Esophagus (tissue), 2 donors: Measurements from ENCODE around the gene GRPR. TPM values are rescaled to one million over a fixed set of nuclear protein-coding genes. Genes with fewer than 3 reads are reported as not detected.

Experiments used
- H3K27ac ChIP-seq, 2 donors: one replicate each; pipeline ENCODE4 v1.5.1; 2013; ENCODE audit warnings: low read depth in 2 of 2, mild to moderate bottlenecking in 2 of 2, inconsistent platforms in 1 of 2, low read length in 1 of 2, moderate library complexity in 1 of 2
- H3K27me3 ChIP-seq, 2 donors: one replicate each; pipeline ENCODE4 v1.6.1; 2013; ENCODE audit warnings: low read length in 2 of 2, control low read depth in 1 of 2, mild to moderate bottlenecking in 1 of 2; ENCODE audit not compliant: insufficient read depth in 2 of 2, control insufficient read depth in 1 of 2
- H3K36me3 ChIP-seq, 2 donors: one replicate each; pipeline ENCODE4 v1.6.1; 2013; ENCODE audit warnings: low read length in 1 of 2; ENCODE audit not compliant: control insufficient read depth in 2 of 2, insufficient read depth in 2 of 2
- H3K4me1 ChIP-seq, 2 donors: one replicate each; pipeline ENCODE4 v1.6.1; 2013; ENCODE audit warnings: low read length in 1 of 2; ENCODE audit not compliant: control insufficient read depth in 2 of 2, insufficient read depth in 2 of 2
- H3K4me3 ChIP-seq, 2 donors: one replicate each; pipeline ENCODE4 v1.5.1; 2013; ENCODE audit warnings: low read length in 2 of 2, mild to moderate bottlenecking in 2 of 2, low read depth in 1 of 2, moderate library complexity in 1 of 2
- H3K9me3 ChIP-seq, 2 donors: one replicate each; pipeline ENCODE4 v1.6.1; 2013; ENCODE audit warnings: mild to moderate bottlenecking in 2 of 2, low read depth in 1 of 2, low read length in 1 of 2, moderate library complexity in 1 of 2; ENCODE audit not compliant: control insufficient read depth in 2 of 2, insufficient read depth in 1 of 2
- WGBS, 2 donors: extraction: QIAGEN DNeasy Blood & Tissue Kit; methylation state at CpG; one replicate each; pipeline ENCODE4 v1.1.7; 2013; 5-methylcytosine and 5-hydroxymethylcytosine counted together
- polyA plus RNA-seq, 2 donors: library from polyadenylated mRNA; stranded (reverse); fragments of 200-250 nt; gene quantifications; one replicate each; pipeline ENCODE4 v1.2.3, GENCODE V29; 2013
- donor health status: healthy with polysubstance abuse.
- donor health status: Bipolar disorder and iron deficiency.

The GRPR gene
- polyA plus RNA-seq, 2 donors, result 0.04 to 0.08 TPM

DNA sequence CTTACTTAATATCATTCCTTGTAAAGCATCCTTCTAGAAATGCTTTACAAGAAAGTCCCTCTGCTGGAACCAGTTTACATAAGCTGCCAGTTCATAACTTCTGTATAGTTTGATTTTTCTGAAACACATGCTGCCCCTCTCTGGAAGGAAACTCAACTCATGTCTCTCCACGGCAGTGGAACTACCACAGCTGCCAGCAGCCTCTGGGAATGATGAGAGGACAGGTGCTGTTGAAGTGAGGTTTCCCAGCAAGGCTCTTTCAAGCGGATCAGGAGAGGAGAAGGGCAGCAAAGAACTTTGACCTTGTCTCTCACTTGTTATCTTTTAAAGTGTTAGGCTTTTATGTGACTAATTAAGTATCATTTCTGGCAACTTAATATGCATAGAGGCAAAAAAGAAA lies 7.3 kb downstream of the GRPR start:
- no peak overlapping the region for H3K27ac ChIP-seq
- H3K27me3 ChIP-seq, result no peaks in the 10 kb centered on the region
- H3K4me1 ChIP-seq, result no peaks in the 10 kb centered on the region
- no peaks in the 10 kb centered on the region for H3K9me3 ChIP-seq
- 50 to 59% methylated on average over 2 of the region's 2 CpGs for WGBS, 2 donors
- H3K4me3 ChIP-seq, result no peak overlapping the region
- no peaks in the 10 kb centered on the region for H3K36me3 ChIP-seq

DNA sequence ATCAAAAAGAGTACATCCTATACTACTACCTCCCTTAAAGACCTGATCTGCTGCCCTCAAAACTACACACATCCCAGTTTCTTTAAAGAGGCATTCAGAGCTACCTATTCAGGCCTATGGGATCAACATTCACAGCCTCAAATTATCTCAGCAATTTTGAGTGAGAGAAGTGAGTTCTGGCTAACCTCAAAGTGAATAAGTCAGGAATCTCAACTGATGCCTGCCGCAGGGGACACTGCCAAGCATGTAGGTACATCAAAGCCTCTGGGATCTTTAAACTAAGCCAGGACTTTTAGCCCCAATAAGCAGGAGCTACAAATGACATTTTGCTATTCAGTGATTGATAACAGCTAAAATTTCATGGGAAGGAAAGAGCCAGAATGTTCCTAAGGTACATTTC lies 11.6 kb downstream of the GRPR start:
- no peak overlapping the region for H3K27ac ChIP-seq
- no peaks in the 10 kb centered on the region for H3K27me3 ChIP-seq
- no peak overlapping the region for H3K4me3 ChIP-seq
- H3K4me1 ChIP-seq, result no peaks in the 10 kb centered on the region
- WGBS, 2 donors, result 58 to 70% methylated on average over 1 of the region's 1 CpG
- H3K36me3 ChIP-seq, result no peaks in the 10 kb centered on the region
- H3K9me3 ChIP-seq, result no peaks in the 10 kb centered on the region

DNA sequence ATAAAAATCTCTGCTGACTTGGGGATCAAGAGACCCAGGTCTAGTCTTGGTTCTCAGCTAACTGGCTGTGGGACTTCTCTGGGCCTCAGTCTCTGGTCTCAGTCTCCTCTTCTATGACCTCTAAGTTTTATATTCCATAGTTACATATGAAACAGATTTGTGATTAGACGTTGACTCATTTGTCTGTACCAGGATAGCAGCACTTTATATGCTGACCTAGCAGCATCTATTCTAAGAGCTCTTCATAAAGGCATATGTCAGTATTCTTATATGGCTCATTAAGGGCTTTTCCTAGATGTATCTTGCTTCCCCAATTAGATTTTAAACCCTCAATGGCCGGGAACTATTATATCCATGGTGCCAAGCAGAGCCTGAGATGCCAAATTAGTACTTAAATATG lies 12.7 kb downstream of the GRPR start:
- 60 to 77% methylated on average over 2 of the region's 2 CpGs for WGBS, 2 donors

DNA sequence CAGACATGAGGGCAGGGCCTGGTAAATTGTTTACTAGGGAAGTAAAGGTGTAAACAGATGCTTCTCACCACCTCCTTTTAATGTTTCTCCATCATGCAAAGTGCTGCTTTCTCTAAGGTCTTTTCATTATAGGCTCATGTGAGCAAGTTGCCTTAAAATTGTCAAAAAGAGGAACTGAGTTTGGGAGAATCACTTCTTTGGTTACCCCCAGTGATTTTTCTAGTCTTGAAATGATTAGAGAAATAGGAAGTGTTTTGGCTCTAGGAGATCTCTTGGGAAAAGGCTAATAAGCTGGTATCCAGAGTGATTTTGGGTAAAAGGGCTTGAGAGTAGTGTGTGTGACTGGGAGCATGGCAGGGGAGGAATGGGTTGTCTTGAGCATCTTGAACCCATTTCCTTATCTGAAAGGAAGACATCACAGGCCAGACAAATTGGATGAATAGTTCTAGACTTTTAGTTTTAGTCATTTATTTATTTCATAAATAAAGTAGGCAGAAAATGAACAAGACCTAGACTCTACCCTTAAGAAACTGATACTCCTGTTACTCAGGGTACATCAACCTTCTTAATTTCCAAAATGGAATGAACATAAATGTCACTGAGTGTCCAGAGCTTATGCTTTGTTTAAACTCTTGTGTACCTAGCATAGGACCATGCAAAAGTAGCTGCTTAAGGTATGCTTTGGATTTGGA lies 14.2 kb downstream of the GRPR start:
- Histone ChIP-seq H3K27me3 (no peaks in the 10 kb centered on the region), H3K36me3 (no peaks in the 10 kb centered on the region), H3K4me1 (no peaks in the 10 kb centered on the region), H3K27ac (no peak overlapping the region), H3K9me3 (no peaks in the 10 kb centered on the region), H3K4me3 (no peak overlapping the region)

More for the DNA sequence above, 12.7 kb downstream of the GRPR start:
- no peak overlapping the region for H3K27ac ChIP-seq
- H3K27me3 ChIP-seq, result no peaks in the 10 kb centered on the region
- H3K4me1 ChIP-seq, result no peaks in the 10 kb centered on the region
- H3K36me3 ChIP-seq, result no peaks in the 10 kb centered on the region
- no peaks in the 10 kb centered on the region for H3K9me3 ChIP-seq
- H3K4me3 ChIP-seq, result no peak overlapping the region

DNA sequence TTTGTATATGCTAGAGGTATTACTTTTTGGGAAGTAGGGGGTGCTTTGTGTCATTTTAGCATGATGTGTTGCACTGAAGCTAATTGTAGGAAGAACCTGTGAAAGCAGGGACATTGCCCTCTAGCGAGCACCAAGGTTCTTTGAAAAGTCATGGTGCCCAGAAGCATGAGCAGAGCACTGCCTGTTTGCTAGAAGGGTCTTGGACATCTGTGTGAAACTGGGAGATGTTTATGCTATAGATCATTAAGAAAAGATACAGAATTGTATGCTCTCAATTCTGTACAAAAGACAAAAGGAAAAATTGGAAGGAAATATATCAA lies 14.7 kb downstream of the GRPR start:
- no peak overlapping the region for H3K4me3 ChIP-seq
- H3K27me3 ChIP-seq, result no peaks in the 10 kb centered on the region
- H3K27ac ChIP-seq, result no peak overlapping the region
- no peaks in the 10 kb centered on the region for H3K9me3 ChIP-seq
- H3K36me3 ChIP-seq, result no peaks in the 10 kb centered on the region
- WGBS, 2 donors, result 77 to 81% methylated on average over 1 of the region's 1 CpG
- H3K4me1 ChIP-seq, result no peaks in the 10 kb centered on the region

DNA sequence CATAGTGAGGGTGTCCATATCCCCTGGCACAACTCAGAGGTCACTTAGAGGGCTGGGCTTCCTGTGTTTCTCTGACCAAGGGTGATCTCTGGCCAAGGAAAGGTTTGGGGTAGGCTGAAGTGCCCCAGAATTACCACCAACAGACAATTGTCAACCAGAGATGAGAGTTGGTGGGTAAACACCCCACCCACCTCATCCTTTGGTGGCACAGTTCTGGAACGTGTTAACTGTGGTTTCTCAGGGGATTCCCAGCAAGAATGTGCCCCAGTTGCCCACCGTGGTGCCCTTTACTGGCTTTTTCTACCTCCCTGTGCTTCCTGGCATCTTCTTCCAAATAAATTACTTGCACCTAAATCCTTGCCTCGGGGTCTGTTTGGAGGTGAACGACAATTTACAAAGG lies 17.1 kb downstream of the GRPR start:
- Histone ChIP-seq H3K27me3 (no peaks in the 10 kb centered on the region), H3K4me1 (no peaks in the 10 kb centered on the region), H3K36me3 (no peaks in the 10 kb centered on the region), H3K4me3 (no peak overlapping the region), H3K27ac (no peak overlapping the region), H3K9me3 (no peaks in the 10 kb centered on the region)
- 38 to 40% methylated on average over 4 of the region's 4 CpGs for WGBS, 2 donors

DNA sequence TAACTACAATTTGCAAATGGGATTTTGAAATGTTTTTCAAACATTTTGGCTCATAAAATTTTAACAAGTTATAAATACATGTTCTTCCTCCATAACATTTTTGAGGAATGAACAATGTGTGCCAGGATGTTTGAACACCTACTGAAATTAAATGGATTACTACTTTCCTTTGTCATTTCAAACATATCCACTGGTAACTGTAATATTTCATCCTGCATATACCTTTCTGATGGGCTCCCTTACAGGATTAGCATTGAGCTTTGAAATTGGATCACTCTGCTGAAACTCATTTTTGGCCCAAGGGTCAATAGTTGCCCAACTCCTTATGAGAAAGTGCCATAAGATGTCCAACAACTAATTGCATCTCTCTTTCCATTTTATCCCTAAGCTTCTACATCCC lies 17.6 kb downstream of the GRPR start:
- Histone ChIP-seq H3K27ac (no peak overlapping the region), H3K27me3 (no peaks in the 10 kb centered on the region), H3K9me3 (no peaks in the 10 kb centered on the region), H3K4me1 (no peaks in the 10 kb centered on the region), H3K36me3 (no peaks in the 10 kb centered on the region), H3K4me3 (no peak overlapping the region)

DNA sequence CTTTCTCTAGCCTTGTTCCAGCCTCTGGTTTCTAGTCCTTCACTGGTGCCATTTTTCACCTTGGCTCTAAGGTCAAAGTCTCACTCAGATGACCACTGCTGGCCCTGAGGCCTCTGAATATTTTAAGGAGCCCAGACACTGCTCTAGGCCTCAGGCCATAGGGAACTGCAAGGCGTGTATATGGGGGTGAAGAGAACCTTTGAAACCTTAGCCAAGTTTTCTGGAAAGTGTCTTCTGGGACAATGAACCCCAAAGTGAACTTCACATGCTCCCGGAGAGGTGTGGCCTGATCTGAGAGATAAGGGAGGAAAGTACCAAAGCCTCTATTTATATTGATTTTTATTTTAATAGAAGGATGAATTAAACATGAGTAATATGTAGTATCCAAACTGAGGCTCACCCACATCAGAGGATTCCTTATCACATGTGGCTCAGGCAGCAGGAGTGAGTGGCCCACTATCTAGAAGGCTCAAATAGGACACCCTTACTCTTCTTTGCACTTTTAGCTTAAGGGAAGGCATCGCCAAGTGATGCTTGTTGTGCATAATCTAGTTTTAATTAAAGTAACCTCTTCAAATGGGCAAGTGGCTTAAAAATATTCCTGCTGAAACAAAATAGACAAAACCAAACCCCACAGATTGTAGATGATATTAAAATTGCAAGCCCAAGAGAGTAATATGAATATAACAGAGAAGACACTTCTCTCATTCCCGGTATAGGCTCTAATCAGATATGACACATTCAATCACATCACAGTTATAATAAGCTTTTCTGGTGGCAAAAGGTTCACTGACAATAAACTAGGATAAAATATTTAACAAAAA lies 18.3 kb downstream of the GRPR start:
- Histone ChIP-seq H3K27me3 (no peaks in the 10 kb centered on the region), H3K9me3 (no peaks in the 10 kb centered on the region)
- WGBS, 2 donors, result 77 to 86% methylated on average over 4 of the region's 4 CpGs

DNA sequence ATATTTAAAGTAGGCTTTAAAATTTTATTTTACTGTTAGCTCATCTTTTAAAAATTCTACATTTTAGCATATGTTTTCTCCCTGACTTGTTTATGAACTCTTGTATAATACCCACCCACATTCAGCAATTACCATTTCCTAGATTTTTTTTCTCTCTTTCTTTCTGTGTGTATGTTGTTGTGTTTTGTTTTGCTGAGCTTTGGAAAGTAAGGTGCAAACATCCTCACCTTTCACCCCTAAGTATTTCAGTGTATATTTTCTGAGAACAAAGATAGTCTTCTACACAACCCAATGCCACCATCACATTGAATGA lies 18.8 kb downstream of the GRPR start:
- H3K9me3 ChIP-seq, result no peaks in the 10 kb centered on the region
- H3K27ac ChIP-seq, result no peak overlapping the region
- H3K4me3 ChIP-seq, result no peak overlapping the region
- no peaks in the 10 kb centered on the region for H3K27me3 ChIP-seq
- no peaks in the 10 kb centered on the region for H3K4me1 ChIP-seq
- H3K36me3 ChIP-seq, result no peaks in the 10 kb centered on the region

More for the DNA sequence above, 18.3 kb downstream of the GRPR start:
- Histone ChIP-seq H3K27ac (no peak overlapping the region), H3K36me3 (no peaks in the 10 kb centered on the region), H3K4me1 (no peaks in the 10 kb centered on the region), H3K4me3 (no peak overlapping the region)

DNA sequence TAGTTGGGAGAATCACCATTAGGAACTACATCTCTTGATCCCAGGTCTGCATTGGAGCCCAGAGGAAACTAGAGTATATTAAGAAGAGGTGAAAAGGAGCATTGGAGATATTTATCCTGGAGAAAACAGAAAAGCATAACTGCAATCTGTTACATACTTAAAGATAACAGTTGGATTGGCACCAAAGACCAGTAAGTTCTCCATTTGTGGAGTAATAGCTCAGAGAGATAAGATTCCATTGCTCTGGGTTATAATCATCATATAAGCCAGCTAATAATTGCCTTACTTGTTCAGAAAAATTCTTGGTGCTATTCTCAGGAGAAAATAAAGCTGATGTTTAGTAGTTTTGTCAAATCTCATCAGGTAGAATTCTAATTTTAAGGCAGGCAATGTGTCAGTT lies 20.6 kb downstream of the GRPR start:
- H3K27me3 ChIP-seq, result no peaks in the 10 kb centered on the region
- no peaks in the 10 kb centered on the region for H3K4me1 ChIP-seq
- H3K4me3 ChIP-seq, result no peak overlapping the region
- no peak overlapping the region for H3K27ac ChIP-seq
- H3K36me3 ChIP-seq, result no peaks in the 10 kb centered on the region
- H3K9me3 ChIP-seq, result no peaks in the 10 kb centered on the region
